K562 (cell line): ENCODE measurements around the gene HAP1. TPM values are rescaled to one million over a fixed set of nuclear protein-coding genes. Genes with fewer than 3 reads are reported as not detected.

Experiments used
- BHLHE40 ChIP-seq: IDR thresholded peaks from 2 replicates; pipeline ENCODE4 v1.6.1; 2011; ENCODE audit warnings: low read length, improper control_type of control experiment
- CBFA2T2 ChIP-seq: fragments of 450-650 bp; conservative IDR thresholded peaks from 2 replicates; pipeline ENCODE4 v1.6.1; 2017; ENCODE audit warnings: mild to moderate bottlenecking
- DPF2 ChIP-seq: fragments of 450-650 bp; IDR thresholded peaks from 2 replicates; pipeline ENCODE4 v1.6.1; 2016
- EP300 ChIP-seq: IDR thresholded peaks from 2 replicates; pipeline ENCODE4 v1.6.1; 2012; ENCODE audit warnings: low read length, improper control_type of control experiment
- L3MBTL2 ChIP-seq: fragments of 450-650 bp; IDR thresholded peaks from 2 replicates; pipeline ENCODE4 v1.6.1; 2016; ENCODE audit warnings: mild to moderate bottlenecking, moderate library complexity
- MAZ ChIP-seq, 2 experiments: fragments of 450-650 bp in 1 of 2; sonication (generic) in 1 of 2; formaldehyde crosslinking; IDR thresholded peaks in 1 of 2; conservative IDR thresholded peaks in 1 of 2; 2 replicates each; pipeline versions ENCODE4 v1.4.0 to v1.5.0; 2020; ENCODE audit warnings: mild to moderate bottlenecking in 1 of 2, missing genetic modification reagents in 1 of 2
- MEIS2 ChIP-seq: fragments of 450-650 bp; IDR thresholded peaks from 2 replicates; pipeline ENCODE4 v1.6.1; 2014; ENCODE audit warnings: mild to moderate bottlenecking; ENCODE audit not compliant: partially characterized antibody
- PKNOX1 ChIP-seq: fragments of 450-650 bp; IDR thresholded peaks from 2 replicates; pipeline ENCODE4 v1.6.1; 2016
- POU5F1 ChIP-seq: fragments of 150-350 bp; IDR thresholded peaks from 2 replicates; pipeline ENCODE4 v1.6.1; 2014; ENCODE audit warnings: borderline replicate concordance, low read length, low read depth, mild to moderate bottlenecking; ENCODE audit not compliant: partially characterized antibody
- RBFOX2 ChIP-seq: fragments of 200-400 bp; formaldehyde crosslinking; IDR thresholded peaks from 2 replicates; pipeline ENCODE4 v1.6.1; 2017; ENCODE audit warnings: low read depth, mild to moderate bottlenecking, low read length, moderate library complexity
- REST ChIP-seq, 2 experiments: fragments of 450-650 bp; formaldehyde crosslinking in 1 of 2; IDR thresholded peaks; 2 replicates each; pipeline versions ENCODE4 v1.4.0 to v1.6.1; 2014 to 2020; ENCODE audit warnings: mild to moderate bottlenecking in 2 of 2, borderline replicate concordance in 1 of 2, low read depth in 1 of 2
- TFE3 ChIP-seq: fragments of 450-650 bp; formaldehyde crosslinking; IDR thresholded peaks from 2 replicates; pipeline ENCODE4 v1.4.0; 2020; ENCODE audit warnings: mild to moderate bottlenecking, mixed read lengths
- USF1 ChIP-seq: sonication (generic); formaldehyde crosslinking; IDR thresholded peaks from 2 replicates; pipeline ENCODE4 v1.9.0; 2022; ENCODE audit warnings: mild to moderate bottlenecking, missing genetic modification reagents
- ZFPM2 ChIP-seq: fragments of 250-450 bp; sonication (Bioruptor Pico); IDR thresholded peaks from 2 replicates; pipeline ENCODE4 v1.5.1; 2022; ENCODE audit warnings: mild to moderate bottlenecking
- polyA plus RNA-seq, 8 experiments: library from polyadenylated mRNA; depleted of rRNA in 4 of 8; stranded (reverse) in 5 of 8; unstranded in 3 of 8; fragments of >200 nt; fragmentation: Nextera tagmentation in 2 of 8; fragmentation: Illumina TruSeq in 1 of 8; extraction: Ambion mirVana in 2 of 8; extraction: Trizol in 1 of 8; gene quantifications; 2 replicates each; pipeline versions ENCODE4 v1.2.1 to v1.2.3, GENCODE V29; 2011 to 2014; ENCODE audit warnings: inconsistent platforms in 1 of 8, missing spikeins in 1 of 8
- total RNA-seq, 7 experiments: library from RNA; depleted of rRNA in 6 of 7; stranded (reverse); fragments of >200 nt in 6 of 7; fragmentation: Illumina TruSeq in 2 of 7; extraction: Trizol in 2 of 7; gene quantifications; 2 replicates each; pipeline versions ENCODE4 v1.2.1 to v1.2.3, GENCODE V29; 2011 to 2021; ENCODE audit warnings: low replicate concordance in 1 of 7

Gene HAP1
- total and polyA plus RNA-seq, 9 of the 15 experiments (the other 6 are each of a cell fraction or from before 2014, with no cell fraction given), result under 0.01 to 0.09 (median 0.04) TPM; not detected in 6

- no peak for TF ChIP-seq ZFPM2
- TF ChIP-seq L3MBTL2, result 0 out of 2 replicates have a peak, but pooled peaks have one; percentile 12
- TF ChIP-seq DPF2, result 0 out of 2 replicates have a peak, but pooled peaks have one; percentile 20
- TF ChIP-seq BHLHE40, result peak; percentile 73
- peak; percentile 57 for TF ChIP-seq REST (IDR thresholded peaks at IDR 0.05; ENCODE audit: borderline replicate concordance)
- no peak for TF ChIP-seq REST (CRISPR knock-in tag; IDR thresholded peaks at IDR 0.05; ENCODE audit: low read depth)
- peak; percentile 23 for TF ChIP-seq MEIS2
- TF ChIP-seq RBFOX2, result no peak
- peak; percentile 82 for TF ChIP-seq USF1
- TF ChIP-seq CBFA2T2, result peak; percentile 48
- TF ChIP-seq EP300, result peak; percentile 33; the same call in 1 of the 2 replicates
- TF ChIP-seq POU5F1, result no peak
- TF ChIP-seq MAZ (CRISPR knock-in tag; conservative IDR thresholded peaks at IDR 0.05 in 1 of 2, IDR thresholded peaks at IDR 0.05 in 1 of 2), result no peak
- TF ChIP-seq TFE3 (CRISPR knock-in tag), result peak; percentile 96
- TF ChIP-seq PKNOX1, result 0 out of 2 replicates have a peak, but pooled peaks have one; percentile 27
Observed at GRCh38 chr17:41697122-41697962, 37.1 kb downstream of the HAP1 start (continued).
